ENCODE results near the gene GJB1.

The GJB1 gene

GRCh38 chrX:71215338-71215912, 7.6 kb upstream of the GJB1 start:
- DNase-seq = no peak

GRCh38 chrX:71216485-71216884, 6.5 kb upstream of the GJB1 start:
- no peak for DNase-seq

- no peak for DNase-seq
Measured at GRCh38 chrX:71217298-71217697, 5.7 kb upstream of the GJB1 start.

GRCh38 chrX:71221145-71221544, 1.9 kb upstream of the GJB1 start:
- DNase-seq = no peak

- DNase-seq = no peak
Measured at GRCh38 chrX:71224098-71224708, 1.2 kb downstream of the GJB1 start.

- DNase-seq = no peak
Measured at GRCh38 chrX:71225009-71225408, 2.0 kb downstream of the GJB1 start.

GRCh38 chrX:71225676-71226075, 2.7 kb downstream of the GJB1 start:
- peak; percentile 2 for DNase-seq

- DNase-seq = no peak
Measured at GRCh38 chrX:71227370-71228062, 4.5 kb downstream of the GJB1 start.

GRCh38 chrX:71228063-71228642, 5.1 kb downstream of the GJB1 start:
- DNase-seq = no peak

- no peak for DNase-seq
Measured at GRCh38 chrX:71235482-71235881, 12.5 kb downstream of the GJB1 start.

GRCh38 chrX:71236836-71237235, 13.8 kb downstream of the GJB1 start:
- DNase-seq = no peak

GRCh38 chrX:71239781-71240180, 16.8 kb downstream of the GJB1 start:
- DNase-seq = no peak

- no peak for DNase-seq
Measured at GRCh38 chrX:71241301-71241700, 18.3 kb downstream of the GJB1 start.

- DNase-seq = no peak
Measured at GRCh38 chrX:71244359-71245128, 21.5 kb downstream of the GJB1 start.

- no peak for DNase-seq
Measured at GRCh38 chrX:71245159-71245558, 22.1 kb downstream of the GJB1 start.

- no peak for DNase-seq
Measured at GRCh38 chrX:71250841-71251240, 27.8 kb downstream of the GJB1 start.

GRCh38 chrX:71251466-71251973, 28.5 kb downstream of the GJB1 start:
- no peak for DNase-seq

GRCh38 chrX:71252221-71252620, 29.2 kb downstream of the GJB1 start:
- DNase-seq = no peak

- DNase-seq = peak; percentile 53
Measured at GRCh38 chrX:71253253-71254091, 30.4 kb downstream of the GJB1 start.

GRCh38 chrX:71254092-71254963, 31.3 kb downstream of the GJB1 start, which contains the start of gene ZMYM3:
ZMYM3 (minus strand) TSS chrX:71254140; CDS start chrX:71253255, 885 bp downstream.
- DNase-seq = peak; percentile 87

- no peak for DNase-seq
Measured at GRCh38 chrX:71256051-71256450, 33.0 kb downstream of the GJB1 start.

Measured in fibroblast of skin of right biceps (primary cell).